Upper lobe of right lung (tissue), 1 donor: ENCODE measurements around the gene ACTG1. TPM values are rescaled to one million over a fixed set of nuclear protein-coding genes. Genes with fewer than 3 reads are reported as not detected.

Source experiments
- ATAC-seq: fragments of 200-7000 bp; cut with Tn5 transposase; one replicate; pipeline ENCODE4 v1.9.1; 2020; ENCODE audit warnings: mild to moderate bottlenecking, moderate library complexity
- DNase-seq: peaks from one replicate; pipeline ENCODE4 v3.0.0-alpha.2; 2020
- H3K27ac ChIP-seq: fragments of 200-600 bp; one replicate; pipeline ENCODE4 v1.8.0; 2022
- H3K27me3 ChIP-seq: fragments of 200-600 bp; one replicate; pipeline ENCODE4 v1.8.0; 2022; ENCODE audit warnings: mild to moderate bottlenecking
- H3K36me3 ChIP-seq: fragments of 200-600 bp; one replicate; pipeline ENCODE4 v1.8.0; 2022
- H3K4me1 ChIP-seq: fragments of 200-600 bp; one replicate; pipeline ENCODE4 v1.8.0; 2022
- H3K4me3 ChIP-seq: fragments of 200-600 bp; one replicate; pipeline ENCODE4 v1.8.0; 2022; ENCODE audit warnings: mild to moderate bottlenecking
- H3K9me3 ChIP-seq: fragments of 200-600 bp; one replicate; pipeline ENCODE4 v1.8.0; 2022
- intact Hi-C: fragments of 100-400 bp; cut with DNase I; formaldehyde crosslinking; loops from one replicate; pipeline ENCODE4 v1.11.0; 2022
- total RNA-seq: library from RNA; stranded (reverse); fragmentation: NEBNext Ultra II Directional; extraction: Animal tissue kit (Norgen Biotek cat#: 25700); gene quantifications from one replicate; pipeline ENCODE4 v1.2.1, GENCODE V29; 2021
- TF ChIP-seq, protein P1 (sequence below): fragments of 200-600 bp; IDR thresholded peaks from one replicate; pipeline ENCODE4 v1.8.0; 2022; ENCODE audit warnings: antibody characterized with exemption
- donor health status: DM: no; HTN: yes; CAD: no; lungs with severe emphysema.

The ACTG1 gene
- total RNA-seq, 1 donor from 2014 or later: 2,193 TPM

GRCh38 chr17:81470944-81471817, 41.4 kb downstream of the ACTG1 start:
- Histone ChIP-seq H3K27me3 (no peaks in the 10 kb centered on the region), H3K36me3 (no peaks in the 10 kb centered on the region), H3K4me3 (no peak overlapping the region), H3K27ac (no peak overlapping the region), H3K4me1 (no peaks in the 10 kb centered on the region), H3K9me3 (no peaks in the 10 kb centered on the region)
- intact Hi-C loops: no loop called here
- TF ChIP-seq, protein P1, sequence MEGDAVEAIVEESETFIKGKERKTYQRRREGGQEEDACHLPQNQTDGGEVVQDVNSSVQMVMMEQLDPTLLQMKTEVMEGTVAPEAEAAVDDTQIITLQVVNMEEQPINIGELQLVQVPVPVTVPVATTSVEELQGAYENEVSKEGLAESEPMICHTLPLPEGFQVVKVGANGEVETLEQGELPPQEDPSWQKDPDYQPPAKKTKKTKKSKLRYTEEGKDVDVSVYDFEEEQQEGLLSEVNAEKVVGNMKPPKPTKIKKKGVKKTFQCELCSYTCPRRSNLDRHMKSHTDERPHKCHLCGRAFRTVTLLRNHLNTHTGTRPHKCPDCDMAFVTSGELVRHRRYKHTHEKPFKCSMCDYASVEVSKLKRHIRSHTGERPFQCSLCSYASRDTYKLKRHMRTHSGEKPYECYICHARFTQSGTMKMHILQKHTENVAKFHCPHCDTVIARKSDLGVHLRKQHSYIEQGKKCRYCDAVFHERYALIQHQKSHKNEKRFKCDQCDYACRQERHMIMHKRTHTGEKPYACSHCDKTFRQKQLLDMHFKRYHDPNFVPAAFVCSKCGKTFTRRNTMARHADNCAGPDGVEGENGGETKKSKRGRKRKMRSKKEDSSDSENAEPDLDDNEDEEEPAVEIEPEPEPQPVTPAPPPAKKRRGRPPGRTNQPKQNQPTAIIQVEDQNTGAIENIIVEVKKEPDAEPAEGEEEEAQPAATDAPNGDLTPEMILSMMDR: no peak
- no peak for DNase-seq
- no peak for ATAC-seq

DNA sequence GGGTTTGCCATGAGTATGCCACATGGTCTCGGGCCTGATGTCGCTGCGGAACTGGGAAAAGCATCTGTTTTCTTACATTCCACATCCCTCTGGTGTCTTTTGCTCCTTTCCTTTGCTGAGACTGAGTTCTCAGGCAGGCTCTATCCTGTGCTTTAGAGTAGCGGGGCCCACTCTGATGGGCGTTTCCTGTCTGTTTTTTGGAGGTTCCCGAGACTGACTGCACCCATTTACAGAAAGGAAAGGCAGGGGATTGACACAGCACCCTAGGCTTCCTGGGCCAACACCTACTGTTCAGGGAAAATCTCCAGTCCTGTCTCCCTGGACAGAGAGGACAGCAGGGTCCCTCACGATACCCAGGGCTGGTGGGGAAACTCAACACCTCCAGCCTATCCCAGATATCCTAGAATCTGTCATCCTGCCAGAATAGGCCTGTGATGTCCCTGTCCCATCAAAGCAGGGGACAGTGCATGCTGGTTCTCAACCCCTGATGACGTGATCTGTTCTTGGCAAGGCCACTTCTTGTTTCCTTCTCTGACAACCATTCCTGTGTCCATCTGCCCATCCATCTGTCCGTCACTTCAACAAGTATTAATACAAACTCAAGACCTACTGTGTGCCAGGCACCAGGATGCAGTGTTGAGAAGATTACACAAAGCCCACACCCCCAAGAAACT, 42.2 kb downstream of the ACTG1 start:
- no peaks in the 10 kb centered on the region for H3K36me3 ChIP-seq
- H3K4me1 ChIP-seq: no peaks in the 10 kb centered on the region
- no peak for ATAC-seq
- H3K27ac ChIP-seq: no peak overlapping the region
- intact Hi-C loops: no loop called here
- H3K9me3 ChIP-seq: no peaks in the 10 kb centered on the region
- TF ChIP-seq, protein P1: no peak
- no peak overlapping the region for H3K4me3 ChIP-seq
- H3K27me3 ChIP-seq: no peaks in the 10 kb centered on the region
- no peak for DNase-seq

DNA sequence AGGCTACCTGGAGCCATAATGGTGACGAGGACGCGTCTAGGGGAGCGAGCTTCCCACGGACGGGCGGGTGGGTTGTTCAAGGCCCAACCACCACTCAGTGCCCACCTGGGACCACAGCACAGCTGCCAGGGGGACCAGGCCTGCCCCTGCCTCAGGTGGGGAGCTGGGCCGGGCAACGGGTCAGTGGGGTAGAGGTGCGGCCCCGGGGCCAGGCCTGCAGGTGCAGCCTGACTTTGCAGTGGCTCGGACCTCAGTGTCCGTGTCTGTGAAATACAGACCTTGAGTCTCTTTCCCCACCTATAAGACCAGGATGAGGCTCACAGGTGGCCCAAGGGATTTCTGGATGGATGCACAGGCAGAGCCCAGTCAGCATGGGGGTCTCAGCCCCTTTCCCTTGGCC, 43.3 kb downstream of the ACTG1 start:
- intact Hi-C loops: no loop called here
- H3K27me3 ChIP-seq: no peaks in the 10 kb centered on the region
- ATAC-seq (no peak), DNase-seq (no peak)
- TF ChIP-seq, protein P1: no peak
- no peak overlapping the region for H3K4me3 ChIP-seq
- H3K9me3 ChIP-seq: no peaks in the 10 kb centered on the region
- no peak overlapping the region for H3K27ac ChIP-seq
- no peaks in the 10 kb centered on the region for H3K4me1 ChIP-seq
- H3K36me3 ChIP-seq: no peaks in the 10 kb centered on the region

GRCh38 chr17:81468770-81469121, 43.9 kb downstream of the ACTG1 start:
- TF ChIP-seq, protein P1: no peak
- no peak overlapping the region for H3K4me3 ChIP-seq
- no peak for ATAC-seq
- H3K9me3 ChIP-seq: no peaks in the 10 kb centered on the region
- intact Hi-C loops: no loop called here
- no peaks in the 10 kb centered on the region for H3K27me3 ChIP-seq
- no peak for DNase-seq
- no peak overlapping the region for H3K27ac ChIP-seq
- H3K36me3 ChIP-seq: no peaks in the 10 kb centered on the region
- H3K4me1 ChIP-seq: no peaks in the 10 kb centered on the region

GRCh38 chr17:81468111-81468769, 44.4 kb downstream of the ACTG1 start:
- Histone ChIP-seq H3K4me3 (no peak overlapping the region), H3K4me1 (no peaks in the 10 kb centered on the region), H3K36me3 (peaks cover under 1% of the 10 kb centered on the region), H3K9me3 (no peaks in the 10 kb centered on the region), H3K27ac (no peak overlapping the region), H3K27me3 (no peaks in the 10 kb centered on the region)
- ATAC-seq (no peak), DNase-seq (no peak)
- TF ChIP-seq, protein P1: no peak
- intact Hi-C loops: no loop called here
